GM18858 (cell line): Measurements from ENCODE around the gene AATK.

ENCODE experiments used
- ATAC-seq: cut with Tn5 transposase; IDR thresholded peaks from one replicate; pipeline ENCODE4 v1.9.1; 2021; ENCODE audit not compliant: unreplicated experiment

AATK gene

DNA sequence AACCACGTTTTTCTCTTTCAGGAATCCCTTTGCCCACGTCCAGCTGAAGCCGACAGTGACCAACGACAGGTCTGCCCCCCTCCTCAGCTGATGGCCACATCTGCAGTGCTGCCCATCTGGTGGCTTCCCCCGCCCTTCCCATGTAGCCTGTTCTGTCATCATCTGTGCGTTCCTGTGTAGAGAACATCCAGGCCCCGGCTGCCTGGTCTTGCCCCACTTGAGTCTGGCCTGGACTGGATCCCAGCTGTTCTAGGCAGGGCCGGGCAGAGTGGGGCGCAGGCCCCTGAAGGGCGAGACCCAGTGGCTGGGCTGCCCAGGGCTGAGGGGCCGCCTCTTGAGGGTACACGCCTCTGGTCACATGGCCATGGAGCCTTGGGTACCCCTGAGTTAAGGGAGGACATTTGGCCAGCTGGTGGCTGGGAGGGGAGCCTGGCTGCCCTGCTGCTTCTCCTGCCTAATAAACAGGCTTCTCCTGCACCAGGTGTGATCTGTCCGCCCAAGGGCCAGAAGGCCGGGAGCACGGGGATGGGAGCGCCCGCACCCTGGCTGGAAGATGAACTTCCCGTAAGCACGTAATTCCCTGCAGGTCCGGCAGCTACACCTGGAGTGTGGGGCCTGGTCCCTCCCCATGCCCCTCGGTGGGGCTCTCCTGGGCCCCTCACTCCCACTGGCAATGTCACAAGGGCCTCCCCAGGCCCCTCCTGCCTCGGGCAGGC, 50.1 kb downstream of the AATK start:
- no peak for ATAC-seq

DNA sequence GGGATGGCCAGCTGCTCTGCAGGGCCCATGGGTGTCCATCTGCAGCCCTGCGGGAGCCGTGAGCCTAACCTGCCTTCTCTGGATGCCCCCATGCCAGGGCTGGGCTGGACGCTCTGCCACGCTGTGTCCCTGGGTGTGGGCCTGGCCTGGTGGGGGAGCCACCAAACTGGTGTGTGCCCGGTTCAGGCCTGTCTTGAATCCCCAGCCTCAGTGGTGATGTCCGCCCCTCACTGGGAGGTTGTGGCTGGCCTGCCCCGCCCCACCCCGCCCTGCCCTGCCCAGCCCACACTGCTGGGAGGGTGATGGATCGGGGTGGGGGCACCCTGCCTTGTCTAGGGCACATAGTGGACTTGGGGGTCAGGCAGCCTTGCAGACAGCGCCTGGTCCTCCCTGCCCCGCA, 50.8 kb downstream of the AATK start:
- ATAC-seq: no peak

DNA sequence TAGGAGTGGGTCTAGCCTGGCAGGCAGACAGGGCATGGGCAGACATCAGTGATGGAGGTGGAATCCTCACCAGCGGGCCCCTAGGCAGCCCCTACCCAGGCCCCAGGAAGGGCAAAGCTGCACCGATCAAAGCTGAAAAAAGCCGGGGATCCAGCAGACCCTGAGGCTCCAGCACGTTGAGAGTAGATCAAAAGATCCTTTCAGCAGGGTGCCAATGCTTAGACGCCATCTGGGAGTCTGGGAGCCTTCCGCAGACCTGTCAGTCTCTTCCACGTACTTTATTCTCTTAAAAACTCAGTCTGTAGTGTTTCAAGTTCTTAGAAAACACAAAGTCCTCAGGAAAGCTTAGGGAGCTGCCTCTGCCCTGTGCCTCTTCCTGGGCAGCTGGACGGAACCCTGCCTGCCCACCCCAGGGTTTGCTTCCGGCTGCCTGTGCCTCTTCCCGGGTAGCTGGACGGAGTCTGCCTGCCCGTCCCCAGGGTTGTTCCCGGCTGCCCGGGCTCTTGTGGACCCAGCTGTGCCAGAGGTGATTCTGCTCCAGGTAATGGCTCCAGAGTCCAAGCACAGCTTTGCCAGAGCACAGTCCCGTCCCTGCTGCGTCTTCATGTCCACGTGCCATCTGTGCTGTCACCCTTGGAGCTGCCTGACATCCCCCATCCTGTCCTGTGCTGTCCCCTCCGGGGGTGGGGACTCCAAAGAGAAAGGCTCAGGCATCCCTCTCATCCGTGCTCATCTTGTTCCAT, 51.5 kb downstream of the AATK start:
- ATAC-seq: no peak

DNA sequence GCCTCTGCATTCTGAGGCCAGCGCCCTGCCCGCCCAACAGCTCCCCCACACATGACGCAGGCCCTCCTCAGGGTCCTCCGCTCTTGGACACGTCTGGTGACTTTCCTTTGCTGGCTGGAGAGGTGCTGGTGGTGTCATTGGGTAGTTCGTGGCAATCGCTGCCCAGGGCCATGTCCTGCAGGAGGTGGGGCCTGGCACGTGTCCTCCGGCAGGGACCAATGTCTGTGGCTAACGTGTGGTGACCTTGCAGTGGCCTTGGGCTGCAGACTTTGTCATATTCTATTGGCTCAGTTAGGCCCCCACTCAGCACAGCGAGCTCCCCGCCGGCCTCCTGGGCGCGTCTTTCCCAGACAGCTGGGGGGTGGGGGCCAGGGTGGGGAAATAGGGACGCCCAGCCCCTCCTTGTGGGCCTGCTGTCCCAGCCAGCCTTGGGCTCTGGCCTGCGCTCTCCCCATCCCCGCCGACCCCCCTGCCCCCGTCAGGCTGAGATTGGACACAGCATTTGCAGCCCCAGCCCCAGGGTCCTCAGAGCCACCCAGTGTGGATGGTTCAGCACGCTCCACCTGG, 52.8 kb downstream of the AATK start:
- no peak for ATAC-seq

DNA sequence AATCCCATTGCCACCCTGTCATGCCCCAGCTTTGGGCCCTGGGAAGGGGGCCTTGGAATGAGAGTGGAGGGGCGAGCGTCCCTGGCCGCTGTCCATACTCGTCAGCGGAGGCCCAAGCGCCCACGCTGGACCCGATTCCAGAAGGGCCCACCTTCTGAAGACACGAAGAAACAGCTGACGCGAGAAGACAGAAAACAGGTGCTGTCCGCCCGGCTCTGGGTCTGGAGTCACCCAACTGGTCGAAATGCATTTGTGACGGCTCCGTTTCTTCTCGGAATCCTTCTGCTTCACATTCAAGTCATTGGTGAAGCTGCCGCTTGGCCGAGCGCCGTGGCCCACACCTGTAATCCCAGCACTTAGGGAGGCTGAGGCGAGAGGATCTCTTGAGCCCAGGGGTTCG, 53.6 kb downstream of the AATK start:
- ATAC-seq: no peak

DNA sequence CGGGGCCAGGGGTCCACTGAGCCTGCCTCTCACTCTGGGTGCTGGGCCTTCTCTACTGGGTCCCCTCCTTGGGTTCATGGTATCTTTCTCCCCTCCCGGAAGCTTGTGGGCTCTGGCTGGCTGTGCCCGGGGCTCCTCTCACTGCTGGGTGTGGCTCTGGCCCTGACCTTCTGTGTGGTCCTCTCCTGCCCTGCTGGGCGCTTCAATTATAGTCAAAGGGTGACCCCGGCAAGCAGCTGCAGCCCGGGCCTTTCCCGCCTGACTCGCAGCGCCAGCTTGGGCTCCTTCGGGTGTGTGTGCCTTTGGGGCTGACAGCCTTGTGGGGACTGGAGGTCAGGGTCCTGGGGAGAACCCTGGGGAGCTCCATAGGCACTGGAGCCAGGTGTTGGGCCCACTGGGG, 55.0 kb downstream of the AATK start:
- no peak for ATAC-seq

DNA sequence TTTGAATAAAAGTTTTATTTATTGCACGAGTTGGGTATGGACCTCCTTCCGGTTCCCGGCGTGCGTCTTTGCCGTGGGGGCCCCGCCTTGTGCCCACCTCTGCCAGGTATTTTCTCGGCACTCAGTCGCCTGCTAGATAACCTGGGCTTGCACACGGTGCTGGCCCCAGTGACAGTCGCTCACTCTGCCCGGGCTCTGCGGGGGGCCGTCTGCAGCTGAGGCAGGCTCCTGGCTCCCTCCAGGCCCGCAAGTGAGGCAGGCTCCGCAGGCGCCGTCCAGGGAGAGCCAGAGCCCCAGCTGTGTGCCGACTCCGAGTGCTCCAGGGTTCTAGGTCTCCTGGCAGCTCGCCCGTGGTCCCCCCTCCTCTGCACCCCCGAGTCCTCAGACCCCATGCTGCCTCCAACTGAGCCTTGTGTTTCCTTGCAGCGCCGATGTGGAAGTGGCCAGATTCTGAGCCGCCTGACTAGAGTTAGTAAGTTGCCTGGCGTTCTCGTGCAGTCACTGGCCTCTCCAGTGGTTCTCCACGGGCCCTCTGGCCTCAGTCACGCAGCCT, 55.5 kb downstream of the AATK start:
- no peak for ATAC-seq

DNA sequence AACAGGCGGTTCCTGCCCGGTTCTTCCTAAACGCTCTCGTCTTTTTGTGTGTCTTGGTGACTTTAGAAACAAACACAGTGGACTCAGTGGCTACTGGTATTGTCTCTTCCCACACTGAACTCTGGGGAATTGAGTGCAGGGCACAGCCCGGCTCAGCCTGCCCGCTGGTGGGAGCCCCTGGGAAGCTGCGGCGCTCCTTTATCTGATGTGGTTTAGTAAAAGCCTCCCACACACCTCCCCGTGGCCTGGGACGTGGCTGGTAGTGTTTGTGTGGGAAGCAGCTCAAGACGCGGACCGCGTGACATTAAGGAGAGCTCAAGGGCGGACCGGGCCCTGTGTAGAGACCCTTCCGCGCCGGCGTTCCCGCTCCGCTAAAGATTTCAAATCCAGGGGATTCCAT, 56.1 kb downstream of the AATK start:
- no peak for ATAC-seq

DNA sequence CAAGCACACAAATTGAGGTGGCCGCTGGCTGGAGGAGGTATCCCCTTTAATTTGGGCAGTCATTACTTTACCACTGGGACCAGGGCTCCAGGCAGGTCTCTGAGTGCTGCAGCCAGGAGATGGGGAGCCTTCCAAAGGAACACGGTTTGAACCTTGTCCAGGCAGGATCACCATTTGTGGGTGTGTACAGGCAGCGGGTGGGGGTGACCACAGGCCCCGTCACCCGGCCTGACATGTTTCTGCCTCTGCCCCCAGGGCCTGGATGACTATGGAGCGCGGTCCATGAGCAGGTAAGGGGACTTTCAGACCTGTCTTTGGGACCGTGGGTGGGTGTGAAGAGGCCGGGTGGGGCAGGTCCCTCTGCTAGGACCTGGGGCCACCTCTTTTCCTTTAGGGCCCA, 57.8 kb downstream of the AATK start:
- no peak for ATAC-seq

DNA sequence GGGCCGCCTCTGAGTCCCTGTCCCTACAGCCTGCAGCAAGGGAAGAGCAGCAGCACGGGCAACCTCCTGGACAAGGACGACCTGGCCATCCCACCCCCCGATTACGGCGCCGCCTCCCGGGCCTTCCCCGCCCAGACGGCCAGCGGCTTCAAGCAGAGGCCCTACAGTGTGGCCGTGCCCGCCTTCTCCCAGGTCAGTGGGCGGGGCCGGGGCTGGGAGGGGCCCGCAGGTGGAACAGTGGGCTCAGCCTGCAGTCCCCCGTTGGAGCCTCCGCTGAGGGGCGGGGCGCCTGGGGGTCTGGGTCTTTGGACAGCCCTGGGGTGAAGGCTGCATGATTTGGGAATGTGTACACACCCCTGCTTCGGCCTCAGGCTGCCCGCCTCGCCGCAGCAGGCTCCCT, 59.3 kb downstream of the AATK start:
- ATAC-seq: no peak

DNA sequence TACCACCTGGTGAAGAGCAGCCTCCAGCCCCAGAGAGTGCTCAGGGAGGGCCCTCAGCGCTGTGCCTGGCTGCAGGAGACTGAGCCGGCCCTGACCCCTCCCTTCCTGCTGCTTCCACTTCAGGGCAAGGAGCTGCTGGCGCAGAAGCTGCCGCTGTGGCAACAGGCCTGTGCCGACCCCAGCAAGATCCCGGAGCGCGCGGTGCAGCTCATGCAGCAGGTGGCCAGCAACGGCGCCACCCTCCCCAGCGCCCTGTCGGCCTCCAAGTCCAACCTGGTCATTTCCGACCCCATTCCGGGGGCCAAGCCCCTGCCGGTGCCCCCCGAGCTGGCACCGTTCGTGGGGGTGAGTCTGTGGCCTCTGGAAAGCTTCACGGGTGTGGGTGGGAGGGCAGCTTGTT, 62.6 kb downstream of the AATK start:
- no peak for ATAC-seq

DNA sequence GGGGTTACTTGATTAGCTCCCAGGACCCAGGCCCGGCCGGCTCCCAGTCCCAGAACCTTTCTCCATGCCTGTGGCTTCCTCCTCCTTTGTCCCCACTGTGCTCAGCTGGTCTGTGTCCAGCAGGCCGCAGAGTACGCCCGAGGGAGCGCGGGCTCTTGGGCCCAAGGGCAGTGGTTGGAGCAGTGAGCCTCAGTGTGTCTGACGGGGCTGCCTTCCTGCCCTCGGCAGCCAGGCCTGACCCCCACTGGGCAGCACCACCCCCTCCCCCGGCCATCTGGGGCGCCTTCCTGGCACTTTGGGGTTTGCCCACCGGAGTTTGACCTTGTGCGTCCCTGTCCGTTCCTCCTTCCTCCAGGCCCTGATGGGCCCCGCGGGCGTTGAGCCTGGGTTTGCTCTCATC, 63.2 kb downstream of the AATK start:
- ATAC-seq: no peak

DNA sequence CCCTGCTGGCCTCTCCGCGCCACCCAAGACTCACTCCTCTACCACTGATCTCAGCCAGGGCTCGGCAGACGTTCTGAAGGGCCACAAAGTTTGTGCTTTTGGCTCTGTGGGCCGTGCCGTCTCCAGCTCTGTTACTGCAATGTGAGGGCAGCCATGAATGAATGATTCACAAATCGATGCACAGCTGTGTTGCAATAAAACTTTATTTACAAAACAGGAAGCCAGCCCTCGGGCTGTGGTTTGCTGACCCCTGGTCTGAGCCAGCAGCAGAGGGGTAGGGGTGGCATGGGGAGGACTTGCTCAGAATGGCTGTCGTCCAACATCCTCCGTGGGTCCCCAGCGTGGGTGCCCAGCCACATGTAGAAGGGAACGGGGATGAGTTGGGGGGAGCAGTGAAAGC, 63.7 kb downstream of the AATK start:
- ATAC-seq: no peak

DNA sequence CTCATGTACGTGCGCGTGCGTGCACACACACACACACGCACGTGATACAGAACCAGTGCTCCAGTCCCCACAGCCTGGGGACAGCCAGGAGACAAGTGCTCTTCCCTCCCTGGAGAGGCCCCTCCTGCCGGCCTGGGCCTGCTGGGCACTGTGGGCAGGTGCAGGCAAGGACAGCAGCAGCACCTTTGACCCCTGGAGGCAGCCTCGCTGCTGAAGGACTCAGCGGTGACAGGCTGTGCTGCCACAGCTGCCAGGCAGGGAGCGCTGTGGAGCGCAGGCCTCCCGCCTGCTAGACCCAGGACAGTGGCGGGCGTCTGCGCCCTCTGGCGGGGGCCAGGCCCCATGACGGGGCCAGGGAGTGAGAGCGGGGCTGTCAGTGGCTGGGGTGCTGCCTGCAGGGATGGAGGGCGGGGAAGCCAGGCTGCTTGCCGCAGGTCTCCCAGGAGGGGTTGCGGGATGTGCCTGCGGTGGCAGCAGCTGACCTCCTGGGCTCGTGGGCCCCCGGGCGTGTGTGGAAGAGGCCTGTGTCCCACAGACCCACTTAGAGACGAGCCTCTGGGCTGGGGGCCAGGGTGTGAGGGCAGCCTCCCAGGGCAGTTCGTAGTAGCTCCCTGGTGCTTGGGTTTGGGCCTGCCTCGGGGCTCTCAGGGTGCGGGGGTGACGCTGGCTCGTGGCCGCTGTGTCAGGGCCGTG, 64.3 kb downstream of the AATK start:
- no peak for ATAC-seq

DNA sequence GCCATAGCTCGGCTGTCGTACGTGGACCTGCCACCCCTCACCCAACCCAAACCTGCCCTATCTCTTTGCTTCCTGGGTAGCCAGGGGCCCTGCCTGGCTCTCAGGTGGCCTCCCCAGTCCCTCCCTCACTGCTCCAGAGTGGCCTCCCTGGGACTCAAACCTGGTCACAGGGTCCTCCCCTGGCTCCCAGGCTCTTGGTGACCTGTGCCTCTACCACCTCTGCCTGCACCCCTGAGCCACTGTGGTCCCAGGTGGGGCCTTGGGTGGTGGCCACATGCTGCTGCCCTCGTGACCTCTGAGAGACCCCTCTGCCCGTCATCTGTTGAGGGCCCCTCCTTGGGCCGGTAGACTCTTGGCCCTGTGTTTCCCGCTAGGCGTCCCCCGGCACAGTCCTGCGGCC, 65.4 kb downstream of the AATK start:
- no peak for ATAC-seq

DNA sequence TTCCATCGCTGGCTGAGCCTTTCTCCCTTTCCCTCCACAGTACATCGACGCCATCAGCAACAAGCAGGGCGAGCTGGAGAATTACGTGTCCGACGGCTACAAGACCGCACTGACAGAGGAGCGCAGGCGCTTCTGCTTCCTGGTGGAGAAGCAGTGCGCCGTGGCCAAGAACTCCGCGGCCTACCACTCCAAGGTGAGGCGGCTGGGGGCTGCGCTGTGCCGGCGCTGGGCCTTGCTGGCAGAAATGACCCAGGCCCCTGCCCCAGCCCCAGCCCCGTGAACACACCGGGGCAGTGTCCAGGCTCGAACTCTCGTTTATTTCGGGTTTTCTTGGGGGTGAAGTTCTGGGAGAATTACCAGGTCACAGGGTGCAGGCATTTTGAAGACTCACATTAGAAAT, 66.1 kb downstream of the AATK start:
- ATAC-seq: no peak

DNA sequence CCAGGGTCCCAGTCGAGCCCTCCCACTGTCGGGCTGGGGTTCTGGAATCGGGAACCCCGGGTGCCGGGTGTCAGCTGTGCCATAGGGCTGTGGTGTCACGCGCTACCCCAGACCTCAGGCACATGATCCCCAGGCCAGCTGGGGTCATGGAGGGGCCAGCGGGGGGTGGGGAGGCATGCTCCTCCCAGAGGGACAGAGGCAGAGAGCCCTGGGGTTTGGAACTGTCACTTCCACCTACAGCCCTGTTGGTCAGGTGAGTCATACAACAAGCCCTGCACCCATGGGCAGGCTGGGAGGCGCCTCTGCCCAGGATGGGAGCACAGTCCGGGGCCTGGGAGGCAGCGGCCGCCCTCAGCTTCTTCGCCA, 68.1 kb downstream of the AATK start:
- ATAC-seq: no peak

DNA sequence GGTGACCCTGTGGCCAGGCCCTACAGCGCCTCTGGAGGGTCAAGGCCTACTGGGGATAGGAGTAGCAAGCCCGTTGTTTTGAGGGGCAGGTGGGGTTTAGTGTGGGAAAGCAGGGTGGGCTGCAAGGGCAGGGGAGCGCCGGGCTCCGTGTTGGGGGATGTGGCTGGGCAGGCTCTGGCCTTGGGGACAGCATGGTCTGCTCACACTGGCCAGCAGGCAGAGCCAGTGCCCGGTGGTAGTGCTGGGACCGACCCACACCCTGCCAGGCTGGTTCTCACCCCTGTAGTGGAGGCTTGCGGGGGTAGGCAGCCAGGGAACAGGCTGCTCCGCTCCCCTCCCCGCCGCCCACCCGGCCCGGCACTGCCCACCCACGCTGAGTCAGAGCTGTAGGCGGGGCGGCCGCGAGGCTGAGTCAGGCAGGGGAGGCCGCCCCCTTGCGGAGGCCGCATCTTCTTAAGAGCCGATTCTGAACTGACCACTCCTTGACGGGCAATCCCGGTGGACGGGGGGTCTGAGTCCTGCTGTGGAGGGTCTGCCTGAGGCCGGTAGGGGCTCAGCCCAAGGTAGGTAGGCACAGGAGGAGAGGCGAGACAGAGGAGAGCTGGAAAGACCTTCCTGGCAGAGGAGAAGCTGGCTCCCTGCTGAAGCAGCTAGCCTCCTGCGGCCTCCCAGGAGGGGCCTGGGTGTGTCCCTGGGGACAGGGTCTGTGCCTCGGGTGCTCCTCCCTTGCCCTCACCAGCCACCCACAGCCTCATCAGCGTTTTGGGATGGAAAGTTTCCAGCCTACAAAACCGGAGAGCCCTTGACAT, 68.7 kb downstream of the AATK start:
- no peak for ATAC-seq

DNA sequence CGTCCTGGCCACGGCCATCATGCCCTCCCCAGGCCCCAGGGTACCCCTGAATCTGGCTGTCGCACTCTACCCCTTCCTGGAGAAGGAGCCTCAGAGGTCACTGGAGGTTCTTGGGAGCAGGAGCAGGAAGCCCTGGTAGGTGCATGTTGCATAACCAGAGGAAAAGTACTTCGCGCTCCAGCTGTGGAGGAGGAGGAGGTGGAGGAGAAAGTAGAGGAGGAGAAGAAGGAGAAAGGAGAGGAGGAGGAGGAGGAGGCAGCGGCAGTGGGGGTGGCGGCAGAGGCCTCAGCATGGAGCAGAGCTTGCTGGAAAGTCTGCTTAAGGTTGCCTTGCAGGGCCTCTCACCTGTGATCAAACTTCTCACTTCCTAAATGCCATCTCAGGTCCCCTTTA, 69.3 kb downstream of the AATK start:
- no peak for ATAC-seq

DNA sequence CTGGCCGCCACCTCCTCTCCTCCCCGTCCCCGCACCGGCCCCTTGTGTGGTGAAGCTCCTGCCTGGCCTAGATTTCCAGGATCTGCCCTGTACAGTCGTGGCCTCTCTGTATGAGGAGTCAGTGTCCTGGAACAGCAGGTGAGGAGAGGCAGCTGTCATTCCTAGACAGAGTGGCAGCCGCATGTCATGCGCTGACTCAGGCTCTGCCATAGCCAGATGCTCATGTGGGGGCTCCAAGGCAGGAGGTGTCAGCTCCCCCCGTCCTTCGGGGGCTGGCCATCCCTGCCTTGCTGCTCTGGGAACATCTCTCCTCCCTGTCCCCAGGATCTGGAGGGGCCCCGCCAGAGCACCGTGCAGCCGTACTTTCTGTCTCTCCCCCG, 70.6 kb downstream of the AATK start:
- no peak for ATAC-seq
